GM23338 (cell line): ENCODE measurements around the gene IGLL5. TPM values are rescaled to one million over a fixed set of nuclear protein-coding genes. Genes with fewer than 3 reads are reported as not detected.

Experiments
- ATAC-seq: fragments of 200-7000 bp; cut with Tn5 transposase; 3 replicates; pipeline ENCODE4 v1.9.1; 2020
- DNase-seq: peaks from one replicate; pipeline ENCODE4 v3.0.0-alpha.2; 2015; ENCODE audit warnings: low spot score
- H2AFZ ChIP-seq: fragments of 200-600 bp; sonication (generic); 2 replicates; pipeline ENCODE4 v1.8.0; 2016; ENCODE audit warnings: antibody characterized with exemption, mild to moderate bottlenecking, moderate library complexity
- H3F3A ChIP-seq: fragments of 200-600 bp; sonication (generic); replicated peaks from 2 replicates; pipeline ENCODE4 v1.8.0; 2017; ENCODE audit warnings: antibody characterized with exemption, mixed run types, low read depth
- H3K27ac ChIP-seq: fragments of 200-600 bp; sonication (generic); 2 replicates; pipeline ENCODE4 v1.6.1; 2016; ENCODE audit warnings: low read depth
- H3K27me3 ChIP-seq: fragments of 200-600 bp; sonication (generic); 2 replicates; pipeline ENCODE4 v1.8.0; 2016; ENCODE audit warnings: mild to moderate bottlenecking, mixed run types, moderate library complexity; ENCODE audit not compliant: insufficient read depth
- H3K36me3 ChIP-seq: fragments of 200-600 bp; sonication (generic); 2 replicates; pipeline ENCODE4 v1.8.0; 2016; ENCODE audit warnings: mild to moderate bottlenecking; ENCODE audit not compliant: insufficient read depth
- H3K4me1 ChIP-seq: fragments of 200-600 bp; sonication (generic); 2 replicates; pipeline ENCODE4 v1.8.0; 2016; ENCODE audit warnings: mild to moderate bottlenecking, moderate library complexity; ENCODE audit not compliant: insufficient read depth
- H3K4me2 ChIP-seq: fragments of 200-600 bp; sonication (generic); 2 replicates; pipeline ENCODE4 v1.7.1; 2017; ENCODE audit warnings: mixed run types
- H3K4me3 ChIP-seq: fragments of 200-600 bp; sonication (generic); 2 replicates; pipeline ENCODE4 v1.6.1; 2016; ENCODE audit warnings: mixed run types
- H3K79me2 ChIP-seq: fragments of 200-600 bp; sonication (generic); replicated peaks from 2 replicates; pipeline ENCODE4 v1.8.0; 2017; ENCODE audit warnings: mild to moderate bottlenecking; ENCODE audit not compliant: insufficient read depth
- H3K9me2 ChIP-seq: fragments of 200-600 bp; sonication (generic); 2 replicates; pipeline ENCODE4 v1.8.0; 2017; ENCODE audit not compliant: insufficient read depth
- H4K20me1 ChIP-seq: fragments of 200-600 bp; sonication (generic); replicated peaks from 2 replicates; pipeline ENCODE4 v1.8.0; 2017; ENCODE audit warnings: mild to moderate bottlenecking; ENCODE audit not compliant: insufficient read depth
- H3K27ac Mint-ChIP-seq: 2 replicates; pipeline ENCODE4 v1.8.0; 2020; ENCODE audit warnings: inconsistent platforms, mild to moderate bottlenecking, moderate library complexity, mixed read lengths
- H3K27me3 Mint-ChIP-seq: 3 replicates; pipeline ENCODE4 v1.8.0; 2022; ENCODE audit warnings: low read depth, mild to moderate bottlenecking, moderate library complexity, mixed read lengths, inconsistent platforms; ENCODE audit not compliant: insufficient read depth, poor library complexity
- H3K36me3 Mint-ChIP-seq: 3 replicates; pipeline ENCODE4 v1.8.0; 2021; ENCODE audit warnings: low read depth, mild to moderate bottlenecking, inconsistent platforms, moderate library complexity, mixed read lengths
- H3K4me1 Mint-ChIP-seq: 3 replicates; pipeline ENCODE4 v1.8.0; 2020; ENCODE audit warnings: mild to moderate bottlenecking, inconsistent platforms, mixed read lengths
- H3K4me3 Mint-ChIP-seq: 3 replicates; pipeline ENCODE4 v1.8.0; 2021; ENCODE audit warnings: moderate library complexity, mild to moderate bottlenecking, inconsistent platforms, mixed read lengths
- H3K9me3 Mint-ChIP-seq: 3 replicates; pipeline ENCODE4 v1.8.0; 2020; ENCODE audit warnings: moderate library complexity, mild to moderate bottlenecking, inconsistent platforms, mixed read lengths
- EZH2phosphoT487 ChIP-seq: fragments of 200-600 bp; sonication (generic); IDR thresholded peaks from one replicate; pipeline ENCODE4 v1.8.1; 2018; ENCODE audit warnings: antibody characterized with exemption; ENCODE audit not compliant: unreplicated experiment
- JUNB ChIP-seq: IDR thresholded peaks from one replicate; pipeline ENCODE4 v1.6.1; 2016; ENCODE audit warnings: antibody characterized with exemption; ENCODE audit not compliant: unreplicated experiment
- NANOG ChIP-seq: IDR thresholded peaks from 2 replicates; pipeline ENCODE4 v1.6.1; 2016; ENCODE audit warnings: antibody characterized with exemption, borderline replicate concordance
- POLR2AphosphoS5 ChIP-seq: IDR thresholded peaks from 2 replicates; pipeline ENCODE4 v1.6.1; 2016; ENCODE audit warnings: antibody characterized with exemption, low read depth
- STAT1 ChIP-seq: IDR thresholded peaks from one replicate; pipeline ENCODE4 v1.6.1; 2016; ENCODE audit warnings: antibody characterized with exemption; ENCODE audit not compliant: unreplicated experiment
- ZNF114 ChIP-seq: fragments of 250-450 bp; sonication (Bioruptor Pico); IDR thresholded peaks from 2 replicates; pipeline ENCODE4 v1.5.0; 2020; ENCODE audit warnings: mild to moderate bottlenecking, moderate library complexity
- polyA plus RNA-seq: library from polyadenylated mRNA; unstranded; fragments of >200 nt; fragmentation: Nextera tagmentation; extraction: Ambion mirVana; gene quantifications from 2 replicates; pipeline ENCODE4 v1.2.1, GENCODE V29; 2016
- total RNA-seq: library from RNA; depleted of rRNA; stranded (reverse); fragments of >200 nt; shearing (Covaris generic); gene quantifications from 2 replicates; pipeline ENCODE4 v1.2.3, GENCODE V29; 2014
- TF ChIP-seq, protein P1 (sequence below): IDR thresholded peaks from 2 replicates; pipeline ENCODE4 v1.6.1; 2016; ENCODE audit warnings: antibody characterized with exemption
- TF ChIP-seq, protein P2 (sequence below): IDR thresholded peaks from one replicate; pipeline ENCODE4 v1.6.1; 2018; ENCODE audit warnings: antibody characterized with exemption; ENCODE audit not compliant: unreplicated experiment

Gene IGLL5
- total and polyA plus RNA-seq, 2 experiments from 2014 or later = not detected

- no peaks in the 10 kb centered on the region for H3K36me3 ChIP-seq
- Mint-ChIP-seq H3K4me3 (no peak overlapping the region), H3K4me1 (no peaks in the 10 kb centered on the region)
Observed at GRCh38 chr22:22894740-22895731, 7.4 kb downstream of the IGLL5 start.

GRCh38 chr22:22895776-22896445, 8.3 kb downstream of the IGLL5 start:
- H3K36me3 ChIP-seq = no peaks in the 10 kb centered on the region
- H3K27me3 ChIP-seq = peaks cover 84% of the 10 kb centered on the region
- H3K4me3 Mint-ChIP-seq = no peak overlapping the region
- no peak overlapping the region for H3K27ac Mint-ChIP-seq
- H3K36me3 Mint-ChIP-seq = no peaks in the 10 kb centered on the region
- no peaks in the 10 kb centered on the region for H3K4me1 Mint-ChIP-seq
- no peak overlapping the region for H3K27ac ChIP-seq
- no peak for ATAC-seq
- peaks cover 3% of the 10 kb centered on the region; the same call in 2 of the 3 replicates for H3K9me3 Mint-ChIP-seq
- H3K4me1 ChIP-seq = no peaks in the 10 kb centered on the region
- no peak overlapping the region for H3K4me2 ChIP-seq
- no peak overlapping the region for H2AFZ ChIP-seq
- H3F3A ChIP-seq = no peaks in the 10 kb centered on the region
- DNase-seq = no peak
- H3K27me3 Mint-ChIP-seq = peaks cover 36% of the 10 kb centered on the region
- no peaks in the 10 kb centered on the region for H3K9me2 ChIP-seq
- no peaks in the 10 kb centered on the region for H3K79me2 ChIP-seq
- H4K20me1 ChIP-seq = no peaks in the 10 kb centered on the region
- no peak overlapping the region for H3K4me3 ChIP-seq
- no peak for TF ChIP-seq EZH2phosphoT487

More at GRCh38 chr22:22894740-22895731, 7.4 kb downstream of the IGLL5 start:
- Histone ChIP-seq H3K27me3 (peaks cover 92% of the 10 kb centered on the region), H4K20me1 (no peaks in the 10 kb centered on the region), H3K4me1 (no peaks in the 10 kb centered on the region), H3K27ac (no peak overlapping the region), H3K4me2 (no peak overlapping the region), H3K4me3 (no peak overlapping the region), H3K79me2 (no peaks in the 10 kb centered on the region), H2AFZ (no peak overlapping the region), H3F3A (no peaks in the 10 kb centered on the region), H3K9me2 (no peaks in the 10 kb centered on the region)
- peaks cover 36% of the 10 kb centered on the region for H3K27me3 Mint-ChIP-seq
- DNase-seq (no peak), ATAC-seq (no peak)
- TF ChIP-seq POLR2AphosphoS5 = no peak
- no peak for TF ChIP-seq JUNB
- no peak for TF ChIP-seq NANOG
- TF ChIP-seq ZNF114 = no peak
- TF ChIP-seq, protein P1, sequence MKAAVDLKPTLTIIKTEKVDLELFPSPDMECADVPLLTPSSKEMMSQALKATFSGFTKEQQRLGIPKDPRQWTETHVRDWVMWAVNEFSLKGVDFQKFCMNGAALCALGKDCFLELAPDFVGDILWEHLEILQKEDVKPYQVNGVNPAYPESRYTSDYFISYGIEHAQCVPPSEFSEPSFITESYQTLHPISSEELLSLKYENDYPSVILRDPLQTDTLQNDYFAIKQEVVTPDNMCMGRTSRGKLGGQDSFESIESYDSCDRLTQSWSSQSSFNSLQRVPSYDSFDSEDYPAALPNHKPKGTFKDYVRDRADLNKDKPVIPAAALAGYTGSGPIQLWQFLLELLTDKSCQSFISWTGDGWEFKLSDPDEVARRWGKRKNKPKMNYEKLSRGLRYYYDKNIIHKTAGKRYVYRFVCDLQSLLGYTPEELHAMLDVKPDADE = no peak
- no peak for TF ChIP-seq EZH2phosphoT487
- TF ChIP-seq, protein P2, sequence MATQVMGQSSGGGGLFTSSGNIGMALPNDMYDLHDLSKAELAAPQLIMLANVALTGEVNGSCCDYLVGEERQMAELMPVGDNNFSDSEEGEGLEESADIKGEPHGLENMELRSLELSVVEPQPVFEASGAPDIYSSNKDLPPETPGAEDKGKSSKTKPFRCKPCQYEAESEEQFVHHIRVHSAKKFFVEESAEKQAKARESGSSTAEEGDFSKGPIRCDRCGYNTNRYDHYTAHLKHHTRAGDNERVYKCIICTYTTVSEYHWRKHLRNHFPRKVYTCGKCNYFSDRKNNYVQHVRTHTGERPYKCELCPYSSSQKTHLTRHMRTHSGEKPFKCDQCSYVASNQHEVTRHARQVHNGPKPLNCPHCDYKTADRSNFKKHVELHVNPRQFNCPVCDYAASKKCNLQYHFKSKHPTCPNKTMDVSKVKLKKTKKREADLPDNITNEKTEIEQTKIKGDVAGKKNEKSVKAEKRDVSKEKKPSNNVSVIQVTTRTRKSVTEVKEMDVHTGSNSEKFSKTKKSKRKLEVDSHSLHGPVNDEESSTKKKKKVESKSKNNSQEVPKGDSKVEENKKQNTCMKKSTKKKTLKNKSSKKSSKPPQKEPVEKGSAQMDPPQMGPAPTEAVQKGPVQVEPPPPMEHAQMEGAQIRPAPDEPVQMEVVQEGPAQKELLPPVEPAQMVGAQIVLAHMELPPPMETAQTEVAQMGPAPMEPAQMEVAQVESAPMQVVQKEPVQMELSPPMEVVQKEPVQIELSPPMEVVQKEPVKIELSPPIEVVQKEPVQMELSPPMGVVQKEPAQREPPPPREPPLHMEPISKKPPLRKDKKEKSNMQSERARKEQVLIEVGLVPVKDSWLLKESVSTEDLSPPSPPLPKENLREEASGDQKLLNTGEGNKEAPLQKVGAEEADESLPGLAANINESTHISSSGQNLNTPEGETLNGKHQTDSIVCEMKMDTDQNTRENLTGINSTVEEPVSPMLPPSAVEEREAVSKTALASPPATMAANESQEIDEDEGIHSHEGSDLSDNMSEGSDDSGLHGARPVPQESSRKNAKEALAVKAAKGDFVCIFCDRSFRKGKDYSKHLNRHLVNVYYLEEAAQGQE = no peak
- no peak for TF ChIP-seq STAT1
- H3K9me3 Mint-ChIP-seq = peaks cover 3% of the 10 kb centered on the region; the same call in 2 of the 3 replicates
- H3K27ac Mint-ChIP-seq = no peak overlapping the region
- H3K36me3 Mint-ChIP-seq = no peaks in the 10 kb centered on the region
